GM18511 (cell line): ENCODE measurements around the gene TTC22.
"Not testable (repeated sequence)": the region's sequence is repeated elsewhere in the genome, so short reads cannot be mapped to it uniquely, and the experiment has no call there.

Experiments
- ATAC-seq: cut with Tn5 transposase; IDR thresholded peaks from one replicate; pipeline ENCODE4 v1.9.1; 2021; ENCODE audit warnings: mild to moderate bottlenecking, moderate library complexity; ENCODE audit not compliant: unreplicated experiment

Gene TTC22

DNA sequence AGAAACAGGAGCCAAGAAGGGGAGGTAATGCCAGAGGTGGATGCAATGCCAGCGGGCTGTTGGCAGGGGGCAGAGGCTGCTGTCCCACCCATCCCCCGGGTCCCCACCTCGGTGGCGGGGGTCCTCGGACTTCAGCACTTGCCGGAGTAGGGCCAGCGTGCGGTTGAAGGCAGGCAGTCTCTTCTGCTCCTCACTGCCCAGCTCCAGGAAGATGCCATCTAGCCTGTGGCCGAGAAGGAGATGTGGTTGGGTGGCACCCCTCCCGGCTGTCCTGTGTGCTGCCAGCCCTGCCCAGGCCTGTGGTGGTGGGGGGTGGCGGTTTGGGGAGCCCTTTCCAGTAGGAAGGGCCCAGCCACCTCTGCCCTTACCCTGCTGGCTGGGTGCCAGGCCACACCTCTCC, 13.5 kb downstream of the TTC22 start:
- no peak for ATAC-seq

DNA sequence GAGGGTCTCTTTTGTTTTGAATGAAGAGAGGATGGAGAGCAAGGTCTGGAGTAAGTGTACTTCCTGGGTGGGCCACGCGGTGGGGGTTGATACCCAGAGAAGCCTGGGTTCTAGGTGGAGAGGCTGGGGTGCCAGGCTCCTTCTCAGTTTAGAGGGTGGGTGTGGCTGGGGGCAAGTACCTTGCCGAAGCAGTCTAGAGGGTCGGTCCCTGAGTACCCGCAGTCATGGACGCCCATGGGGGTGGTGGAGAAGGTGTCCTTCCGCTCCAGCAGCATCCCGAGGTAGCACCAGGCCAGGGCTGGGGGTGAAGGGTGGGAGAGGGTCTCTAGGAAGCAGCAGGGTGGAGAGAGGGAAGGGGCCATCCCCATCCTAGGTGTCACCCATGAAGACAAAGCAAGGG, 14.3 kb downstream of the TTC22 start:
- ATAC-seq = no peak

DNA sequence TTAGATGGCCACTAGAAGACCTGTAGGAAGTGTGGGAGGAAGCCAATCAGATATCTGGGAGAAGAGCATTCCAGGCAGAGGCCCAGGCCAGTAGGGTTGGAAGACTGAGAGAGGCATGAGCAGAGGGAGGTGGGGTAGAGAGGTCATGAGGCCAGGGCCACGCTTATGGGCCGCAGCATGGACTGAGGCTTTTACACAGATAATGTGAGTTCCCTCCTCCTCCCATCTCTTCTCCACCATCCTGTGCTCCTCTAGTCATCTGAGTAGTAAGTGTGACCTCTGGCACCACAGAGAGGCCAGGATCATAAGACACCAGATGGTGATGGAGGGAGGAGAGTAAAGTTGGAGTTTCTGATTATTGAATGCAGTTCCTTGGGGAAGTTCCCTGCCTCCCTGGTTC, 17.1 kb downstream of the TTC22 start:
- no peak for ATAC-seq

GRCh38 chr1:54782588-54782987, 18.5 kb downstream of the TTC22 start:
- ATAC-seq = no peak

DNA sequence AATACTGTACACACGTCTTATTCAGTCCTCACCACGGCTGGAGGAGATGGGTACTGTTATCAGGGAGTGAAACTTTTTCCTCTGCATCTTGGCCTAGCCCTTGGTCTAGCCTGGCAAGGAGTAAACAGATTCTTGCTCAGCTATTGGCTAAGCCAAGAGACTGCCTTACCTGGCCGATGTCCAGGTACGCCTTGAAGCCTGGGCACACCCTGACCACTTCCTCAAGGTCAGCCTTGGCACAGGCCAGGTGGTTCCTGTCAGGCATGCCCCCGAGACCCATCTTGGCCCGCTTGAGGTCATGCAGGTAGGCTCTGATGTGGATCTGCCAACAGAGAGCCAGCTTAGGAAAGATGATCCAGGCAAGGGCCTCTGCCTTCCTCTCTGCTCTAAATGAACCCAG, 19.0 kb downstream of the TTC22 start:
- ATAC-seq = no peak

GRCh38 chr1:54781023-54781723, 19.9 kb downstream of the TTC22 start:
- ATAC-seq = no peak

DNA sequence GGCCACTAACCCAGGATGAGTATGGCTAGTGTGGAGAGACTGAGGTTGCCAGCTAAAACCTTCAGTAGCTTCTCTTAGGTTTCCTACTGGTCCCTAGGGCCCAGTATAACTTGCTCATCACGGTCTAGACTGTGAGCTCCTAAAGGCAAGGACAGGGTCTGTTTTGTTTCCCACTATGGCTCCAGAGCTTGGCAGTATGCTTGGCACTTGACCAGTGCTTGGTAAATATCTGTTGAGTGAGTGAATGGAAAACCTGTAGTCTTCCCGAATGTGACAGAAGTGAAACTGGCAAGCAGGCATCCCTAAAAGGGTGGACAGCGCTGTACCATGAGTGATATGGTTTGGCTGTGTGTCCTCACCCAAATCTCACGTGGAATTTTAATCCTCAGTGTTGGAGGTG, 23.7 kb downstream of the TTC22 start:
- ATAC-seq = no peak

DNA sequence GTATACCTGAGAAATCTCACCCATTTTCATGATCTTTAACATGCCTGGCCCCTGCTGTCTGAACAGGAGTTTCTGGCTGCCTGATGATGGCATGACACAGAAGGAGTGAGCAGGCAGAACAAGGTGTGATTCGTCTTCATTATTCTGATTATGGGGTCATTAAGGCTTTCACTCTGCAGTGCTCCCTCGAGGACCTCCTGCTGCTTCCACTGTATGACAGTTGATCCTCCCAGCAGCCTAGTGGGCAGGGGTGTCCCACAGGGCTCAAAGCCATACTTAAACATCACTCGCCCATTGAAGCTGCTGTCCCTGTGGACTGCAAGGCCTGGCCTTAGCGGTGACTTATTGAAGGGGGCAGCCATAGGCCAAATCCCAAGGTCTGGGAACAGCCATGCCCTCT, 24.1 kb downstream of the TTC22 start:
- no peak for ATAC-seq

GRCh38 chr1:54775828-54776721, 25.0 kb downstream of the TTC22 start:
- ATAC-seq = not testable (repeated sequence)

DNA sequence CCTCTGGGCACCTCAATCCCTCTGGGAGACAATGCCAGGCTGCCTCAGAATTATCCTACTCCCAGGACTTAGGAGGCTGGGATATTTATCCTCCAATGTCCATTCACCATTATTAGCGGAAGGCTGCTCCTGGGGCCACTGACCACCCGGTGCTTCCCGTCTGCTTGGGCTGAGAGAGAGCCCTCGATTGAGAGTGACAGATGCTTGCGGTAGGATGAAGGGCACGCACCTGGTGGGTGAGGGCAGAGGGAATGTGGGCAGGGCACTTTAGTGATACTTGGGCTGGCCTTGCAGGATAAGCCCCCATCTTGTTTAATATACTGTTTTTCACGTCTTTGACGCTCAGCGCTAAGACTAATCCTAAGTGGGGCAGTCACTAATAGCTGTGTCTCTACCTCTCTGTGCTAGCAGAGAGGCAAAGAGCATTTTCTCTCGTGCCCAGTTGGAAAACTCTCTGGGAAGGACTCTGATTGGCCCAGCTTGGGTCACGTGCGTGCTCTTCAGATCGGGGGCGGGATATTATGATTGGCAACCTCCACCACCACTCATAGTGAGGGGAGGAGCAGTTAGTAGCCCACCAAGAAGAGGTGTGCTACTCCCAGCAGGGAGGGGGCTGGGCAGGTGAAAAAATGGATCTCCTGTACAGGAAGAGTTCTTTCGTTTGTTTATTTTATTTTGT, 26.2 kb downstream of the TTC22 start:
- ATAC-seq = no peak

DNA sequence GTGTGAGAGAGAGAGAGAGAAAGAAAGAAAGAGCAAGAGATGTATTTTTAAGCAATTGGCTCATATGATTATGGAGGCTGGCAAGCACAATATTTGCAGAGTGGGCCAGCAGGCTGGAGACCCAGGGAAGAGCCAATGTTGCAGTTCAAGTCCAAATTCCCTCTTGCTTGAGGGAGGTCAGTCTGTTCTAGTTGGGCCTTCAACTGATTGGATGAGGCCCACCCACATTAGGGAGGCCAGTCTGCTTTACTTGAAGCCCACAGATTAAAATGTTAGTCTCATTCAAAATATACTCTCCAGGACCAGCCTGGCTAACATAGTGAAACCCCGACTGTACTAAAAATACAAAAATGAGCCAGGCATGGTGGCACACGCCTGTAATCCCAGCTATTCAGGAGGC, 28.2 kb downstream of the TTC22 start:
- ATAC-seq = no peak

DNA sequence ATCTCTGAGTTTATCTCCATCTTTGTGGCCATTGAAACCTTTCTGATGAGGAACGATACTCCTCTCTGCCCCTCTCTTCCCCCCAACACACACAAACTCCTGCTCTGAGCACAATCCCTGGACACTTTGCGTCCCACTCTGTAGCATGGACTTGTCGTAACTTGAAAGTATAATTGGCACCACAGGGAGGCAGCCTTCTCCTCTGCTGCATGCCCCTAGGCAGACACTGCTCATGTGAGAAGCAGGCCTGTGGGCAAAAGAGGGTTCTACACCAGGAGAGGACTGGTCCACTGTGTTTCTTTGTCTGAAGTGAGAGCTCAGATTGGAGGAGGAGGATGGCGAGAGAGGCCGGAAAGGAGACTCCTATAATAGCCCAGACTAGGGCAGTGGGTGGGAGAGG, 33.0 kb downstream of the TTC22 start:
- no peak for ATAC-seq

DNA sequence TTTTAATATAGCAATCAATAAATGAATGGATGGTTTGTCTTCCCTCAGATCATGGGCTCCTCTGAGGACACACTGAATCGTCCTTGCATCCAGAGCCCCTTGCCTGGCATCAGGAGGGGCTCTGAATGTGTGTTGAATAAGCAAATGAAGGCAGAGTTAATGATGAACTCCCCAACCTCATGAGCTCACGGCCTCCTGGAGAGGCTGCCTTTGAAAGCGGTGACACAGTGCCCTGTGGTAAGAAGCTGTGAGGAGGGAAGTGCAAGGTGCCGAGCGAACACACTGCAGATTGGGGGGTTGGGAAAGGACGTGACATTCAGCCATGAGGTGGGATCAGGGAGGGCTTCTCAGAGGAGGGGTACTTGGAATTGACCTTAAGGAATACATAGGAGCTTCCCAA, 33.6 kb downstream of the TTC22 start:
- no peak for ATAC-seq

DNA sequence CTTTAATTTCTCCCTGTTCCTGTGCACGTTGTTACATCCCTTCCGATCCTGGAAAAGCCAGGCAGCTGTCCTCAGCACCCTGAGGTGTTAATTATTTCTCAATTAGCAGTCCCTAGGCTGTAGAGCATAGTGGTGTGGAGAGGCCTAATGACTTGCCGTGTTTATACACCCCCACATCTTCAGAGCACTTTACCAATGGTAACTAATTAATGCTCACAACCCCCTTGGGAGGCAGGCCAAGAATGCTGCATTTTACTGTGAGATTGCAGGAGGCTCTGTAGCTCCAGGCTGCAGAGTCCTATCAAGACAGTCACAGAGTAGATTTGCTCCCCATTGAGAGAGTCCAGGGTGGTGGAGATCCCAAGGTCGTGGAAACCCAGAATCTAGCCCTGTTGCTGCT, 34.4 kb downstream of the TTC22 start:
- ATAC-seq = no peak

- peak; percentile 26 for ATAC-seq
These were observed 36.1 kb downstream of the TTC22 start for GRCh38 chr1:54764922-54765561.

DNA sequence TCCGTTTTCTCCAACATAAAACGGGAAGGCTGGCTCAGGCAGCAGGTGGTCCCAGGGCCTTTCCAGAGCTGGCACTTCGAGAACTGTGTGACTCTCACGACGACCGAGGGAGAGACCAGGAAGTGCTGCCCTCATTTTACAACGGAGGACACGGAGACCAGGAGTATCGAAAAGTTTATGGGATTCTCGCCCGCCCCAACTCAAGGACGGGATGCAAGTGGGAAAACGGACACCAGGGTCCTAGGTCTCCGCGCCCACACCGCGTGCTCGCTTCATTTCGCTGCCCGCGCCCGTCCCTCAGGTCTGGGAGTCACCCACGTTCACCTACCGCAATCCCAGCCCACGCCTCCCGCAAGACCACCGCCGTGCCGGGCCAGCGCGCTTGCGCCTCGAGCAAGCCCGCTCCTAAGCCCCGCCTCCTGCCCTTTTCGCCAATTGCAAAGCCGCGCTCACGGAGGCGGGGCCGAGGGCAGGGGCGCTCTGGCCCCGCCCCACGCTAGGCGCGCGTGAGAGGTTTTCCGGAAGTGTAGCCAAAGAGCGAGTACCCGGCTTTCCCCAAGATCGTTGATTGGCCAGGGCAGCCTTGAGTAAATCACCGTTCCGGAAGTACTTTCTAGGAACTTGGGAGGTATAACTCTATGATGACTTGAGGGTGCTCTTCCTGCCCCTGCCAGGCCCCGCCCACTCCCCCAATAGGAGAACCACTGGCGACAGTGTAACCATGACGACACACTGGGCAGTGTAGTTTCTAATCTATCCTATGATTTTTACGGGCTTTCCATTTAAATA, 36.8 kb downstream of the TTC22 start, which contains the start of gene PARS2:
PARS2 (minus strand) TSS at position 391 of the 789 bp plus-strand sequence. CDS start 5,362 bp downstream, outside the sequence.
- peak; percentile 98 for ATAC-seq

- ATAC-seq = no peak
These were observed 37.3 kb downstream of the TTC22 start for GRCh38 chr1:54763816-54764132.

- ATAC-seq = no peak
These were observed 42.3 kb downstream of the TTC22 start for GRCh38 chr1:54758678-54759348.

- ATAC-seq = no peak
These were observed 43.3 kb downstream of the TTC22 start for GRCh38 chr1:54757833-54758232.
